Esophagus squamous epithelium (tissue), 4 donors: Measurements from ENCODE around the gene LAMP1.

ENCODE experiments used
- POLR2A ChIP-seq, 4 donors: fragments of 450-650 bp; IDR thresholded peaks; one replicate each; pipeline ENCODE4 v1.6.1; 2017; ENCODE audit warnings: antibody characterized with exemption in 4 of 4, mild to moderate bottlenecking in 4 of 4, moderate library complexity in 3 of 4
- TF ChIP-seq, protein P1 (sequence below), 6 experiments: fragments of 450-650 bp in 4 of 6; fragments of 200-600 bp in 2 of 6; sonication (generic) in 2 of 6; IDR thresholded peaks; one replicate each; pipeline ENCODE4 v1.5.1; 2016 to 2019; ENCODE audit warnings: antibody characterized with exemption in 6 of 6, mild to moderate bottlenecking in 4 of 6, moderate library complexity in 4 of 6

DNA sequence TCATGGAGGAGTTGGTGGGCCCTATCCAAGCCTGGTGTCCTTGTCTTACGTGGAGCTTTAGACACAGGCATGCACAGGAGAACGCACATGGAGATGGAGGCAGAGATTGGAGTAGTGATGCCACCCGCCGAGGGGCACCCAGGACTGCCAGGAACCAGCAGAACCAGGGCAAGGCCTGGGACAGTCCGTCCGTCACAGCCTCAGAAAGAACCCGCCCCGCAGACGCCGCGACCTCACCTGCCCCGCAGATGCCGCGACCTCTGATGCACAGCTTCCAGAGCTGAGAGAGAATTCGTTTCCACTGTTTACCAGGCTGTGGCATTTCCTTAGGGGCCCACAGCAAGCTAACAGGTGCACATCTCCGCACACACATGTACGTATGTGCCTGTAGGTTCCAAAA lies 51.6 kb downstream of the LAMP1 start:
- TF ChIP-seq POLR2A (IDR thresholded peaks at IDR 0.05), result no peak
- TF ChIP-seq, protein P1, sequence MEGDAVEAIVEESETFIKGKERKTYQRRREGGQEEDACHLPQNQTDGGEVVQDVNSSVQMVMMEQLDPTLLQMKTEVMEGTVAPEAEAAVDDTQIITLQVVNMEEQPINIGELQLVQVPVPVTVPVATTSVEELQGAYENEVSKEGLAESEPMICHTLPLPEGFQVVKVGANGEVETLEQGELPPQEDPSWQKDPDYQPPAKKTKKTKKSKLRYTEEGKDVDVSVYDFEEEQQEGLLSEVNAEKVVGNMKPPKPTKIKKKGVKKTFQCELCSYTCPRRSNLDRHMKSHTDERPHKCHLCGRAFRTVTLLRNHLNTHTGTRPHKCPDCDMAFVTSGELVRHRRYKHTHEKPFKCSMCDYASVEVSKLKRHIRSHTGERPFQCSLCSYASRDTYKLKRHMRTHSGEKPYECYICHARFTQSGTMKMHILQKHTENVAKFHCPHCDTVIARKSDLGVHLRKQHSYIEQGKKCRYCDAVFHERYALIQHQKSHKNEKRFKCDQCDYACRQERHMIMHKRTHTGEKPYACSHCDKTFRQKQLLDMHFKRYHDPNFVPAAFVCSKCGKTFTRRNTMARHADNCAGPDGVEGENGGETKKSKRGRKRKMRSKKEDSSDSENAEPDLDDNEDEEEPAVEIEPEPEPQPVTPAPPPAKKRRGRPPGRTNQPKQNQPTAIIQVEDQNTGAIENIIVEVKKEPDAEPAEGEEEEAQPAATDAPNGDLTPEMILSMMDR (IDR thresholded peaks at IDR 0.05), result no peak
